Ectodermal cell (in vitro differentiated cells): ENCODE measurements around the gene CTSK.

Experiments used
- H3K27ac ChIP-seq: 2 replicates; pipeline ENCODE4 v1.7.0; 2013; ENCODE audit warnings: mild to moderate bottlenecking, low read depth, low read length; ENCODE audit not compliant: insufficient read depth, poor library complexity, severe bottlenecking
- H3K27me3 ChIP-seq: 2 replicates; pipeline ENCODE4 v1.7.0; 2013; ENCODE audit warnings: mild to moderate bottlenecking, low read length; ENCODE audit not compliant: insufficient read depth, control insufficient read depth, poor library complexity, severe bottlenecking
- H3K36me3 ChIP-seq: one replicate; pipeline ENCODE4 v1.7.0; 2013; ENCODE audit warnings: low read length; ENCODE audit not compliant: control insufficient read depth, insufficient read depth
- H3K4me1 ChIP-seq: one replicate; pipeline ENCODE4 v1.7.0; 2013; ENCODE audit warnings: low read length; ENCODE audit not compliant: control insufficient read depth, insufficient read depth
- H3K4me3 ChIP-seq: 2 replicates; pipeline ENCODE4 v1.7.0; 2013; ENCODE audit warnings: low read depth, low read length, control low read depth; ENCODE audit not compliant: insufficient read depth
- H3K9me3 ChIP-seq: 2 replicates; pipeline ENCODE4 v1.7.0; 2013; ENCODE audit warnings: mild to moderate bottlenecking, low read length, moderate library complexity; ENCODE audit not compliant: control insufficient read depth
- WGBS, 2 experiments: methylation state at CpG; one replicate each; pipeline ENCODE4 v1.1.7; 2013; ENCODE audit warnings: missing lambda C conversion rate in 2 of 2; 5-methylcytosine and 5-hydroxymethylcytosine counted together

Gene CTSK

DNA sequence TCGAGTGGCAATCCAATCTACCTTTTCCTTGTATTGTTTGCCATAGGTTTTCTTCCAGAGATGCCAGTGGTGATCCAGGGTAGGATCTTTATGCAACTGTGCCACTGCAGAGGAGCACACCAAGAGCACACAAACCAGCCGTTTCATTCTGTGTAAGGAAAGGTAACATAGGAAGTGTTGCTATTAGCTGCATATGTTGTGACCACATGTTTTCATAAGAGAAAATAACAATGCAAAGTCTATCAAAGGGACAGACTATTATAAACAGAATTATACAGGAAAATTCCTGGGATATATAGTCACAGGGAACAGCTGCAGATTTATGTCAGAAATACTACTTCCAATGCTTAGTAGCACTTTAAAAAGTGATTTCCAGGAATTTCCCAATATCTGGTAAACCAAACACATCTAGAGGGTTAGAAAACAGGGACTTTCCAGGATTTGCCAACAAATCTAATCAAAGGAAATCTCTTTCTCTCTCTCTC, 43.4 kb downstream of the CTSK start:
- WGBS, 2 experiments, result 88 to 97% methylated on average over 2 of the region's 2 CpGs
- Histone ChIP-seq H3K27ac (no peak overlapping the region), H3K27me3 (no peaks in the 10 kb centered on the region), H3K36me3 (no peaks in the 10 kb centered on the region), H3K4me3 (no peak overlapping the region), H3K9me3 (no peaks in the 10 kb centered on the region), H3K4me1 (no peaks in the 10 kb centered on the region)

DNA sequence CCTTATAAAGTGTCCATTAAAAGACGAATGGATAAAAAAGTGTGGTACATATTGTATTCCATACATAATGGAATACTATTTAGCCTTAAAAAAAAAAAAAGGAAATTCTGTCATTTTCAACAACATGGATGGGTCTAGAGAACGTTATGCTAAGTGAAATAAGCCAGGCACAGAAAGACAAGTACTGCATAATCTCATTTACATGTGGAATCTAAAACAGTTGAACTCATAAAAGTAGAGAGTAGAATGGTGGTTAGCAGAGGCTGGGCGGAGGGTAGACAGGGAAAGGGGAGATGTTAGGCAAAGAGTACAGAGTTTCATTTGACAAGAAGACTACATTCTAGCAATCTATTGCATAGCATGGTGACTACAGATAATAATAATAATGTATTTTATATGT, 45.0 kb downstream of the CTSK start:
- Histone ChIP-seq H3K27ac (no peak overlapping the region), H3K36me3 (no peaks in the 10 kb centered on the region), H3K4me3 (no peak overlapping the region), H3K4me1 (no peaks in the 10 kb centered on the region), H3K27me3 (no peaks in the 10 kb centered on the region), H3K9me3 (no peaks in the 10 kb centered on the region)
- 94 to 100% methylated on average over 1 to 2 of the region's 3 CpGs for WGBS, 2 experiments

DNA sequence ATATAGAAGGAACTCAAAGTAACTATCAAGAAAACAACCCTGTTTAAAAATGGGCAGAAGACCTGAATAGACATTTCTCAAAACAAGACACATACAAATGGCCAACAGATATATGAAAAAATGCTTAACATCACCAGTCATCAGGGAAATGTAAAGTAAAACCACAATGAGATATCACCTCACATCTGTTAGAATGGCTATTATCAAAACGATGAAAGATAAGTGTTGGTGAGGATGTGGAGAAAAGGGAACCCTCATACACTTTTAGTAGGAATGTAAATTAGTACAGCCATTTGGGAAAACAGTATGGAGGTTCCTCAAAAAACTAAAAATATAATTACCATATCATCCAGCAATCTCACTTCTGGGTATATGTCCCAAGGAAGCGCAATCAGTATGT, 45.5 kb downstream of the CTSK start:
- 91 to 100% methylated on average over 1 of the region's 2 CpGs for WGBS, 2 experiments
- H3K4me1 ChIP-seq, result no peaks in the 10 kb centered on the region
- H3K9me3 ChIP-seq, result no peaks in the 10 kb centered on the region
- H3K27me3 ChIP-seq, result no peaks in the 10 kb centered on the region
- no peak overlapping the region for H3K27ac ChIP-seq
- no peak overlapping the region for H3K4me3 ChIP-seq
- no peaks in the 10 kb centered on the region for H3K36me3 ChIP-seq

DNA sequence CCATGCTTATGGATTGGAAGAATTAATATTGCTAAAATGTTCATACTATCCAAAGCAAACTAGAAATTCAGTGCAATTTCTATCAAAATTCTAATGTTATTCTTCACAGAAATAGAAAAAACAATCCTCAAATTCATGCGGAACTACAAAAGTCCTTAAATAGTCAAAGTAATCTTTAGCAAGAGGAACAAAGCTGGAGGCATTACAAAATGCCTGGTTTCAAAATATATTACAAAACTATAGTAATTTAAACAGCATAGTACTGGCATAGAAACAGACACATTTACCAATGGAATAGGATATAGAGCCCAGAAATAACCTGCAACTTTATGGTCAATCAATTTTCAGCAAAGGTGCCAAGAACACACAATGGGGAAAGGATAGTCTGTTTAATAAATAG, 46.3 kb downstream of the CTSK start:
- Histone ChIP-seq H3K4me1 (no peaks in the 10 kb centered on the region), H3K27ac (no peak overlapping the region), H3K4me3 (no peak overlapping the region), H3K27me3 (no peaks in the 10 kb centered on the region), H3K9me3 (no peaks in the 10 kb centered on the region), H3K36me3 (no peaks in the 10 kb centered on the region)
- 90 to 92% methylated on average over 1 of the region's 1 CpG for WGBS, 2 experiments

DNA sequence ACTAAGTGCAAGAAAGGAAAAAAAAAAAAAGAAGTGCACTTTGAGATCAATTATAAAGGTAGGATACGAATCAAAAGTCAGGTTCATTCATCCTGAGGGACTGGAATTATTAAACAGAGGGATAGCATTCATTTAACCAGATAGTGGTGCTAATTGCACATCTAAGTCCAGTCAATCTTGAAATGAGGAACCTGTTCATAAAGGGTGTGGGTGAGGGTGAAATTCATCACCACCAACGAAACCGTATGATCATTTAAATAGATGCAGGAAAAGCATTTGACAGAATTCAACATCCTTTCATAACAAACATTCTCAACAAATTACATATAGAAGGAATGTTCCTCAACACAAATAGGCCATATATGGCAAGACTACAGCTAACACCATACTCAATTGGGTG, 48.0 kb downstream of the CTSK start:
- WGBS, 2 experiments, result 88 to 90% methylated on average over 3 of the region's 3 CpGs
- Histone ChIP-seq H3K9me3 (no peaks in the 10 kb centered on the region), H3K4me1 (no peaks in the 10 kb centered on the region), H3K4me3 (no peak overlapping the region), H3K27ac (no peak overlapping the region), H3K36me3 (no peaks in the 10 kb centered on the region), H3K27me3 (no peaks in the 10 kb centered on the region)

DNA sequence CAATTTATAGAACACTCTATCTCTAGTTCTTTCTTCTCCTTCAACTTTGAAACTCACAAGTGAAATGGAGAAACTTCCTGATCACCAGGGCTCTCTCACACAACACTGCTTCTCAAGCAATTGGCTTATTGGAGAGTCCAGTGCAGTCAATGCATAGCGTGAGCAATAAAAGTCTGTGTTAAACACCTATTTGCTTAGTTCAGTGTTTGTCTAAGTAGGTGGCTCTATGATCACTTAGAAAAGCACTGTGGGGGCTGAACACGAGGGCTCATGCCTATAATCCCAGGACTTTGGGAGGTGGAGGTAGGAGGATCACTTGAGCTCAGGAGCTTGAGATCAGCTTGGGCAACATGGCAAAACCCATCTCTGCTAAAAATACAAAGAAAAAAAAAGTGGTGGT, 54.6 kb downstream of the CTSK start:
- no peaks in the 10 kb centered on the region for H3K27me3 ChIP-seq
- no peak overlapping the region for H3K27ac ChIP-seq
- H3K36me3 ChIP-seq, result no peaks in the 10 kb centered on the region

DNA sequence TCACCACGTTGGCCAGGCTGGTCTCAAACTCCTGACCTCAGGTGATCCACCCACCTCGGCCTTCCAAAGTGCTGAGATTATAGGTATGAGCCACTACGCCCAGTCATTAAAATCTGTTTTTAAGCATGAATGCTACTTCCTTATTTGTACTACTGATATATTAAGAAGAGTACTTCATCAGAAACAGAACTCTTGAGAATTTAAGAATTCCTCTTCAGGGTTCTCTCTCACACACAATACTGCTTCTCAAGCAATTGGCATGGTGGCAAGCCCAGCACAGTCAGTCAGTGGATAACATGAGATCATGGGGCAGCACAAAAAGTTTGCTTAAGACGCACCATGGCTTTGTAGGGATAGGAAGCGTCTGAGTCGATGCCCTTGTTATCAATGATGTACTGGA, 56.6 kb downstream of the CTSK start:
- no peaks in the 10 kb centered on the region for H3K4me1 ChIP-seq
- no peak overlapping the region for H3K4me3 ChIP-seq
- no peaks in the 10 kb centered on the region for H3K9me3 ChIP-seq
- WGBS, 2 experiments, result 87 to 95% methylated on average over 5 to 6 of the region's 6 CpGs
- H3K36me3 ChIP-seq, result no peaks in the 10 kb centered on the region
- H3K27me3 ChIP-seq, result no peaks in the 10 kb centered on the region
- H3K27ac ChIP-seq, result no peak overlapping the region

More for the DNA sequence above, 54.6 kb downstream of the CTSK start:
- no peaks in the 10 kb centered on the region for H3K4me1 ChIP-seq
- WGBS, 2 experiments, result 60 to 81% methylated on average over 2 of the region's 2 CpGs
- no peak overlapping the region for H3K4me3 ChIP-seq
- no peaks in the 10 kb centered on the region for H3K9me3 ChIP-seq

DNA sequence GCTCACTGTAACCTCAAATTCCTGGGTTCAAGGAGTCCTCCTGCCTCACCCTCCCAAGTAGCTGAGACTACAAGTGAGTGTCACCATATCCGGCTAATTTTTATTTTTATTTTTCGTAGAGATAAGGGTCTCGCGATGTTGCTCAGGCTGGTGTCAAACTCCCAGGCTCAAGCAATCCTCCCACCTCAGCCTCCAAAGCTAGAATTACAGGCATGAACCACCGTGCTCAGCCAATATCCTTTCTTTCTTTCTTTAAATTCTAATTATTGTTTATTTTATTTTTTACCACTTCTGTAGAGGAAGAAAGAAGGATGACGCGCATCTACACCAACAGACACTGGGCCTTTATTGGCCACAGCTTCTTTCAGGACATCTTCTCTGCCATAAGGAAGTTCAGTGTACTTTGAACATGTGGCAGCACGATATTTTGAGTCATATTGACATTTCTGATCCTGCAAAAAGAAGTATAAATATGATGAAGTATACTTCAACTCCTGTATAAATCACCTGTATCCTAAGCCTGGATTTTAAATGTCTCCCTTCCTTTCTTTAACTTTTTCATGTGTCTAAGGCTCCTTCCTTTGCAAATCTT, 58.2 kb downstream of the CTSK start:
- Histone ChIP-seq H3K4me1 (no peaks in the 10 kb centered on the region), H3K4me3 (no peak overlapping the region), H3K9me3 (no peaks in the 10 kb centered on the region), H3K36me3 (no peaks in the 10 kb centered on the region), H3K27me3 (no peaks in the 10 kb centered on the region), H3K27ac (no peak overlapping the region)
- WGBS, 2 experiments, result 94 to 98% methylated on average over 6 to 8 of the region's 8 CpGs

DNA sequence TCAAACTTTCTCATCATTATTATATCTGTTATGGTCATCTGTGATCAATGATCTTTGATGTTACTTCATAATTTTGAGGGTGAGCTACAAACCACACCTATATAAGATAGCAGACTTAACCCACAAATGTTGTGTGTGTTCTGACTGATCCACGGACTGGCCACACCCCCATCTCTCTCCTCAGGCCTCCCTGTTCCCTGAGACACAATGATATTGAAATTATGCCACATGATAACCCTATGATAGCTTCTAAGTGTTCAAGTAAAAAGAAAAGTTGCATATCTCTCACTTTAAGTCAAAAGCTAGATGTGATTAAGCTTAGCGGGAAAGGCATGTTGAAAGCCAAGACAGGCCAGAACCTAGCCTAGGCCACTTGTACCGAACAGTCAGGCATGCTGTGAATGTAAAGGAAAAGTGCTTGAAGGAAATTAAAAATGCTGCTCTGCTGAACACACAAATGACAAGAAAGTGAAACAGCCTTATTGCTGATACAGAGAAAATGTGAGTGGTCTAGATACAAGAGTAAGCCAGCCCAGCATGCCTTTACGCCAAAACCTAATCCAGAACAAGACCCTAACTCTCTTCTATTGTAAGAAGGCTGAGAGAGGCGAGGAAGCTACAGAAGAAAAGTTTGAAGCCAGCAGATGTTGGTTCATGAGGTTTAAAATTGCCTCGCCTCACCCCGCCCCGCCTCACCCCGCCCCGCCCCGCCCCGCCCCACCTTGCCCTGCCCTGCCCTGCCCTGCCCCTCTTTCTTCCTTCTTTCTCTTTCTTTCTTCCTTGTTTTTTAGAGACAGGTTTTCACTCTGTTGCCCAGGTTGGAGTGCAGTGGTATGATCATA, 59.0 kb downstream of the CTSK start:
- 89 to 93% methylated on average over 5 to 8 of the region's 12 CpGs for WGBS, 2 experiments
- H3K27me3 ChIP-seq, result no peaks in the 10 kb centered on the region
- H3K27ac ChIP-seq, result no peak overlapping the region
- H3K4me1 ChIP-seq, result no peaks in the 10 kb centered on the region
- H3K36me3 ChIP-seq, result no peaks in the 10 kb centered on the region
- no peak overlapping the region for H3K4me3 ChIP-seq
- no peaks in the 10 kb centered on the region for H3K9me3 ChIP-seq
